ENCODE results near the gene SARM1.

Gene SARM1

DNA sequence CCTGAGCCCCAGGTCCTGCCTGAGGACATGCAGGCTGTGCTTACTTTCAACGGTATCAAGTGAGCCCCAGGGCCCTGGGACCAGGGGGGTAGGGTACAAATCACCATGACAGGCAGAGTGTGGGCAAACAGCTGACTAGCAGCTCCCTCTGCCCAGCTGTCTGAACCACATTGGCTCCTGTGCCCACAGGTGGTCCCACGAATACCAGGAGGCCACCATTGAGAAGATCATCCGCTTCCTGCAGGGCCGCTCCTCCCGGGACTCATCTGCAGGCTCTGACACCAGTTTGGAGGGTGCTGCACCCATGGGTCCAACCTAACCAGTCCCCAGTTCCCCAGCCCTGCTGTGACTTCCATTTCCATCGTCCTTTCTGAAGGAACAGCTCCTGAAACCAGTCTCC is 24.5 kb downstream of the SARM1 start:
- DNase-seq (ENCODE audit: low spot score), result no peak

- DNase-seq (ENCODE audit: low spot score), result no peak
Observed at GRCh38 chr17:28396635-28397239, 25.2 kb downstream of the SARM1 start.

GRCh38 chr17:28397275-28397674 is 25.8 kb downstream of the SARM1 start:
- DNase-seq (ENCODE audit: low spot score), result no peak

DNA sequence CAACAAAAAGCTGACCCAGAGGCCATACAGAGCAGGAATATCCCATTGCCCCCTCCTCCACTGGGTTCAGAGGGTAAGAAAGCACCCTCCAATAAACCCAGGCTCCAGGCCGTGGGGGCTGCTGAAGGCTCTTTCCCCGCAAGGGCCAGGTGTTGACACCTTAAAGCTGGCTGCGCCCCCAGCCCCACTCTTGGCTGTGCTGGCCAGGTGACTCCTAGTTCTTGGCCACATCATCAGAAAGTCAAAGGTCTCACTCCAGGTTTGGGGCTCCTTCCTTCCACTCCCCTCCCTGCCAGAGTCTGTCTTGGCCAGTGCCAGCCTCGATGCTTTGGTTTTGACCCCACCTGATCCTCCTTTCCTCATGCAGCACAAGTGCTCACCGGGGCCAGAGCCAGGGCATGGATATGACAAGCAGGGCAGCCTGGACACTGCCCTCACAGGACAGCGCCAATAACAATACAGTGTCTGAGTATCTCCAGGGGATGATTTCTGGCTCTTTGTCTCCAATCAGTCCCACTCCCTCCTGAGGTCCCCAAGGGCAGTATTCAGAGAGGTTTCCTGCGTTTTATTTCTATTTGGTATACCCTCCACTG is 26.3 kb downstream of the SARM1 start:
- no peak for DNase-seq (ENCODE audit: low spot score)

DNA sequence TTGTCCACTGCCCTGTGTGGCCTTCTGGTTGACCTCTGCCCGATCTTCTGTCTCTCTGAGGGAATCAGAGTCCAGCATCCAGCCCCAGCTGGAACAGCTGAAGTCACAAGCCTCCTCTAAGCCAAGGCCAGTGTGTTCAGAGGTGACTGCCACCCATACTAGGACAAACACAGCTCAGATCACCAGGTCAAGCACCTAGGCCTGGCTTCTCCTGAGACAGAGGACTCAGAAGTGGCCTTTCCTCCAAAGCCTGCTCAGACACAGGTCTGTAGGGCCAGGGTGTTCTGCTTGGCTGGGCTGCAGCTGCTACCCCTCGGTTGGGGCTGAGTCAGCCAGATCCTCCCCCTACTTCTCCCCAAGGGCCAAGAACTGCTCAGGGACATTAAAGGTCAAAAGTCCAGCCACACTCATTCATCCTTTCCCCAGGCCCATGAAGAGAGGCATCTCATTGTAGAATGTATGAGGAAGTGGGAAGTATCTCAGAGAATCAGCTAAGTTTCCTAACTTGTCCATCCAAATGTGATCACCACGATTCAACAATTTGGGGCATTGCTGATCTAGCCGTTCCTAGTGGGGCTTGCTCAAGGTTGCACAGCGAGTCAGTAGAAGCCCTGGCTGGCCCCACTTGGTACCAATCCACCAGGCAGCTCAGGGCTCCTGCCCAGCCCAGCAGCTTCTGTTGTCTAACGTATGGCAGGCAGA is 26.9 kb downstream of the SARM1 start:
- DNase-seq (ENCODE audit: low spot score), result no peak

DNA sequence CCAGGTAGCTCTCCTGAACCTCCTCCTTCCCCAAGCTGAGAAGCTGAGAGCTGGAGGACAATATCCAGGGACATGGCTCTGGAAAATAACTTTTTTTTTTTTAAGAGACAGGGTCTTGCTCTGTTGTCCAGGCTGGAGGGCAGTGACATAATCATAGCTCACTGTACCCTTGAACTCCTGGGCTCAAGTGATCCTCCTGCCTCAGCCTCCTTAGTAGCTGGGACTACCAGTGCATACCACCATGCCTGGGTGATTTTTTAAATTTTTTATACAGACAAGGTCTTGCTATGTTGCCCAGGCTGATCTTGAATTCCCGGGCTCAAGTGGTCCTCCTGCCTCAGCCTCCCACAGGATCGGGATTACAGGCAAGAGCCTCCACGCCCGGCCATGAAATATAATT is 28.3 kb downstream of the SARM1 start:
- no peak for DNase-seq (ENCODE audit: low spot score)

- no peak for DNase-seq (ENCODE audit: low spot score)
Observed at GRCh38 chr17:28402224-28402630, 30.7 kb downstream of the SARM1 start.

GRCh38 chr17:28402844-28403243 is 31.4 kb downstream of the SARM1 start:
- DNase-seq (ENCODE audit: low spot score), result no peak

- DNase-seq (ENCODE audit: low spot score), result no peak
Observed at GRCh38 chr17:28404007-28404406, 32.5 kb downstream of the SARM1 start.

- DNase-seq (ENCODE audit: low spot score), result no peak
Observed at GRCh38 chr17:28404461-28404811, 32.9 kb downstream of the SARM1 start.

- DNase-seq (ENCODE audit: low spot score), result no peak
Observed at GRCh38 chr17:28404812-28405570, 33.5 kb downstream of the SARM1 start.

DNA sequence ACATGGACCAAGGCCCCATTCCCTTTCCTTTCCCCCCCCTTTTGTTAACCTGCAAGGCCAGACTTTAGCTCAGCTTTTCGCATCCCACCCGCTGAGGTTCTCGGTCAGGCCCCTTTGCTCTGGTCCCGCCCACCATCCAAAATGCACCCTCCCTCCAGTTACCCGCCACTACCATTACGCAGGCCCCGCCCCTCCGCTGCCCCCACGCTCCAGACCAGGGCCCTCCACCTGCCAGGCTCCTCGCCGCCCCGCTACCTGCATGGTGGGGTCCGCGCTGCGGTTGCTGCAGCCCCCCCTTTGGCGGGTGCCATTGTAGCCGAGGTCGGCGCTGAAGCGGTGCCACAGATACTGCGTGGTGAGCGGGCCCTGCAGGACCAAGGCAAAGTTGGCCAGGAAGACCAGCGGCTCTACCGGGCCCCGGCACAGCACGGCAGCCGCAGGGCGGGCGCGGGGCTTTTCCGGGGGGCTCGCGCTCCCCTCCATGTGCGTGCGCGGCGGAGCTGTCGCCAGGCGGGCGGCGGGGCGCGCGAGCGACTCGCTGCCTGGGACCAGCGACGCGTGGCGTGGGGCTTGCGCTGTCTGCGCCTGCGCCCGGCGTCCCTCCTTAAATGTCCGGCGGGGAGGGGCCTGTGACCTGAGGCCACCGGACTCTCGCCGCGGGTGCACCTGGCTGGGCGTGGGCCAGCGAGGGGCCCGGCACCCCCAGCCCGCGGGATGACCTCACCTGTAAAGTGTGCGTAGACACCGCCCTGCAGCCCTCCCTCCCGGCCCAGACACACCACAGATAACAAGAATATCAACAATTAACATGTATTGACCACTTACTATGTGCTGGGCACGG is 34.4 kb downstream of the SARM1 start, which contains the start of gene SLC46A1:
TSS of gene SLC46A1 (minus strand) at position 581 of the 841 bp plus-strand sequence. CDS start at position 483, 98 bp downstream.
- DNase-seq (ENCODE audit: low spot score), result peak; percentile 91

DNA sequence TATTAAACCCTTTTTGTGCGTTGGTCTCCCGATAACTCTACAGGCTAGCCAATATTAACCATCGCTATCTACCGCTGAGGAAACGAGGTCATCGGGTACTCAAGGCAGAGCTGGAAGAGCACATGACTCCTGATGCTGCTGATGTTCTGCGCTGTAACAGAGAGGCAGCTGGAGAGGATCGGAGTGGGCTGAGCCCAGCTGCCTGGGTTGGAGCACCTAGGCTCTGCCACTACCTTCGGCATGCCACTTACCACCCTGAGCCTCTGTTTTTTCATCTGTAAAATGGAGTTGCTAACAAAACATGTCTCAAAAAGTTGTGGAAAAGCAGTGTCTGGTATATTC is 35.0 kb downstream of the SARM1 start:
- DNase-seq (ENCODE audit: low spot score), result no peak

DNA sequence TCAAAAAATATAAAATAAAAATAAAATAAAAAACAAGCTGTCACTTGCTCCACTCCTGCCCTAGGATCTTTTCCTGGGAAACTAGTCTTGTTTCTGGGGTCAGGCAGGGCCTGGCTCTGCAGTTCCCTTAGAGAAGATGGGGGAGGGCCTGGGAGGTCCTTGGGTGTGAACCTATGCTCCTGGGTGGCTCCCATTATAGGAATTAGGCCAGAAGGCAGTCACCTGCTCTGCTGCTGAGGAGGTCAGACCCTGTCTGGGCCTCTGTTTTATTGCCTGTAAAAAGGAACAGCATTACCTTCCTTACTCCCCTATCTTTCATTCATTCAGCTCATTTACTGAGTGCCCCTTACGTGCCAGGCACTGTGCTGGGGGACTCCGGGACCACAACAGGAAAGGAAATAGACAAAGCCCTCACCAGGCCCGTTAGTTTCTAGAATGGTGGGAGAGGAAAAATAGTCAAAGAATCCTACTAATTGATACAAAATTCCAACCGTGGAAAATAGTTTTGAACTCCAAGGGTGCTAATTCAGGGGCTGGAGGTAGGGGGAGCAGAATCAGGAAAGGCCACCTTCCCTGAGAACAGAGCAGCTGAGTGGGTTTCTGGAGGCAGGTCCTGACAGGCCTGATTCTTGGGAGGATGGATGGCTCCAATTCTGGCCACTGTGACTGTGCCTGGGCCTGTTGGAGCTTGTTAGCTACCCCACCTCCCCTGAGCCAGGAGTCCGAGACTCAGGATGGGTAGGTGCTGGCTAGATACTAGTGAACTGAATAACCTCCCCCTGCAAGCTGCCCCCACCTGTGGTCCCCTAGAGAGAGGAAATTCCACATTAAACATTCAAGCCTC is 35.9 kb downstream of the SARM1 start:
- no peak for DNase-seq (ENCODE audit: low spot score)

GRCh38 chr17:28407974-28408306 is 36.4 kb downstream of the SARM1 start:
- DNase-seq (ENCODE audit: low spot score), result no peak

DNA sequence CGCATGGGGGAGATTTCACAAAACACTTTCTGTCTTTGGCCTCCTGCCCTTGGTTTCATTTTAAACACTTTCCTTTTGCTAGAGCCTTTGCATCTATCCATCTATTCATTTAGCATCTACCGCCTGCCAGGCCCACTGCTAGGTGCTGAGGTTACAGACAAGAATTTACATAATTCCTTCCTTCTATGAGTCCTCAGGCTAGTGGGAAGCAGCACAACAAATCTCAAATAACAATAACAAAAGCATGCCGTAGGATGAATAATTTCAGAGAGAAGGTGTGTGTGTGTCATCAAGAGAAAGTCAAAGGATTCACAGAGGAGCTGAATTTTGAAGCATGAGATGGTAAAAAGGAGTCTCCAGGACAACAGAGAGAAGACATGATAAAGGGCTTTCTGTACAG is 40.6 kb downstream of the SARM1 start:
- no peak for DNase-seq (ENCODE audit: low spot score)

DNA sequence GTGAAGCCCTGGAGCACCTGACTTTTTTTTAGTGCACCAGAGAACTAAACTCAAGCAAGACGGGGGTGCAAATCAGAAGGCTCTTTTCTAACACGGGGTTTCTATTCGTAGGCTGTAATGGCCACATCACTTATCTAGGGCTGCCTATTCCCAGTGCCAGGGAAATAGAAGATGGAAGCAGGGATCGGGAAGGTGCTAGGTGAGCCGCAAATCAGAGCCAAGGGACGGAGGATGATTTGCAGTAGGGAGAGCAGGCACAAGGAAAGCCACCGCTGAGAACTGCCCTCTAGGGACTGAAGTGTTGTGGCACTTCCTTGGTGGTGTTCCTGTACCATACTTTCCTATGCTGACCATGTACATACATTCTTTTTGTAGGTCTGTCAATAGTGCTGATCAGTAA is 42.3 kb downstream of the SARM1 start:
- no peak for DNase-seq (ENCODE audit: low spot score)

DNA sequence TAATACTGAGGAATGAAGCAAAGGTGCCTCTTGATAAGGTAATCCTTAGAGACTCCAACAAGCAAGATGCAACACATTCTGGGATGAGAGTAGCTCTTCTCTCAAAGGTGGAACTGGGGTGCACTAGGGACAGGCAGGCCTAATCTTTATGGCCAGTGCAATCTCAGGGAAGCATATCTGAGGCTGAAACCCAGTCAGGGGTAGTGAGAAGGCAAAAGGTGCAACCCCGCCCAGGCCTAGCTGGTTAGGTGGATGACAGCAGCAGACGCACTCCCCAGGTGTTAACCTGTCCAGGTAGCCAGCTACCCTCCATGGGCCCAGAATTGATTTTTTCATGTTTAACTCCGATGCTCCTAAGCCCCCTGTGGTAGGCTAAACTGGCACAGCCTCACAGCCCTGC is 44.4 kb downstream of the SARM1 start:
- no peak for DNase-seq (ENCODE audit: low spot score)

DNA sequence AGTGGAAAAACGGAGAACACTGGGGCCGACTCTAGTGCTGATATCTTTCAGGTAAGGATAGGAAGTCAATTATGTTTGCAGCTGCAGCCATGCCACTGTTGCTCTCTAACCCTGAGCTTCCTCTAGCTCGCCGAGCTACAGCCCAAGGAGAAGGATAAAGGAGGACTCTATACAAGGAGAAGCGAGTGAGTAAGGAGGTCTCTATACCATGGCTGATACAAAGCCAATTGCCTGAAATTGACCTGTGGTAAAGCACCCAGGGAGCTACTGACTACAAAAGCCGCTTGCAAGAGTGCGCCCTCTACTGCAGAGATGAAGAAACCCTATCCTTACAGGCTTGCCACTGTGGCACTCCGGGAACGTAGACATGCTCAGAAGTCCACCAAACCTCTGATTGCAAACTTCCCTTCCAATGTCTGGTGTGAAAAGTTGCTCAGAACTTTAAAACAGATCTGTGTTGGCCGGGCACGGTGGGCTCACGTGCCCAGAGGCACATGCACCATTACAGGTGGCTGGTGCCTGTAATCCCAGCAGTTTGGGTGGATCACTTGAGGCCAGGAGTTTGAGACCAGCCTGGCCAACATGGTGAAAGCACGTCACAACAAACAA is 45.3 kb downstream of the SARM1 start:
- peak; percentile 85 for DNase-seq (ENCODE audit: low spot score)

GRCh38 chr17:28421787-28422305 is 50.4 kb downstream of the SARM1 start:
- DNase-seq (ENCODE audit: low spot score), result no peak

DNA sequence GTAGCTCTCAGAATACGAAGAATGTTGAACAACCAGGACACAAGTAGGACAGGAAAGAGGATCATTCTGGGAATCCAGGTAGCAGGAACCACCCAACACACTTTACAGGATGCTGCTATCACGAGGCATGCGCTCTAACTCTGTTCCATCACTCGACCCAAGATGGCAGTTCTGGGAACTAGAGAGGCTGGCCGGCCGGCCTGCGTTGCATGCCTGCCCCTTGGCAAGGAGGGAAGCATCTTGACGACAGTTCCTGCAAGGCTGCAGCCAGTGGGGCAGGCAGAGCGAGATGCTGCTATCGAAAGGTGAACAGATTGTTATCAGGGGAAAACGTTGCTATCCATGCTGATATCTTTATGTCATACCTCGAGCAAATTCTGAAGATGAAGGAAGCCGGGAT is 53.7 kb downstream of the SARM1 start:
- DNase-seq (ENCODE audit: low spot score), result no peak
